Uterus (tissue), 2 donors: ENCODE results near the gene RSRC1.

Experiments used
- CTCF ChIP-seq, 4 experiments: fragments of 200-600 bp in 2 of 4; fragments of 450-650 bp in 2 of 4; sonication (generic) in 2 of 4; IDR thresholded peaks; one replicate each; pipeline ENCODE4 v1.5.1; 2016 to 2019; ENCODE audit warnings: antibody characterized with exemption in 4 of 4, mild to moderate bottlenecking in 2 of 4, moderate library complexity in 1 of 4
- POLR2A ChIP-seq, 2 donors: fragments of 450-650 bp; IDR thresholded peaks; one replicate each; pipeline ENCODE4 v1.6.1; 2016; ENCODE audit warnings: antibody characterized with exemption in 2 of 2, mild to moderate bottlenecking in 1 of 2, moderate library complexity in 1 of 2

- TF ChIP-seq CTCF (IDR thresholded peaks at IDR 0.05): no peak
- no peak for TF ChIP-seq POLR2A (IDR thresholded peaks at IDR 0.05)
Observed at GRCh38 chr3:158167737-158168557, 58.1 kb downstream of the RSRC1 start.
